A673 (cell line): ENCODE results near the gene UBE2K.

Source experiments
- CTCF ChIP-seq: fragments of 300-800, 200-600 bp; sonication (generic); conservative IDR thresholded peaks from 2 replicates; pipeline ENCODE4 v1.5.1; 2017; ENCODE audit warnings: low read depth, mild to moderate bottlenecking, antibody characterized with exemption, low read length, moderate library complexity, mixed read lengths
- EZH2 ChIP-seq: fragments of 200-600 bp; sonication (generic); IDR thresholded peaks from 2 replicates; pipeline ENCODE4 v1.6.1; 2017; ENCODE audit warnings: borderline replicate concordance, low read depth, mild to moderate bottlenecking, mixed read lengths, antibody characterized with exemption, low read length; ENCODE audit not compliant: poor library complexity, severe bottlenecking

- TF ChIP-seq CTCF (no peak), EZH2 (no peak)
These were observed 94.2 kb downstream of the UBE2K start for GRCh38 chr4:39792128-39792527.
